NCI-H1694 (cell line): ENCODE results near the gene NCBP3.

Experiments
- DNase-seq: peaks from one replicate; lab custom pipeline; 2025; lab: John Stamatoyannopoulos, UW

The NCBP3 gene

GRCh38 chr17:3754066-3754457, 92.0 kb downstream of the NCBP3 start:
- DNase-seq: no peak

GRCh38 chr17:3753624-3754023, 92.4 kb downstream of the NCBP3 start:
- no peak for DNase-seq
